ENCODE data around the gene DNPH1.
A peak's percentile ranks its signal among the peaks of the same experiment; 100 is the strongest.

Gene DNPH1

GRCh38 chr6:43263314-43264178, 34.3 kb upstream of the DNPH1 start:
- peak; percentile 85 for DNase-seq (ENCODE audit: low read depth, low spot score)

- no peak for DNase-seq (ENCODE audit: low read depth, low spot score)
Observed at GRCh38 chr6:43262780-43263313, 33.6 kb upstream of the DNPH1 start.

GRCh38 chr6:43262000-43262779, 32.9 kb upstream of the DNPH1 start:
- no peak for DNase-seq (ENCODE audit: low read depth, low spot score)

- no peak for DNase-seq (ENCODE audit: low read depth, low spot score)
Observed at GRCh38 chr6:43261198-43261597, 31.9 kb upstream of the DNPH1 start.

- DNase-seq (ENCODE audit: low read depth, low spot score) = no peak
Observed at GRCh38 chr6:43260791-43261190, 31.5 kb upstream of the DNPH1 start.

GRCh38 chr6:43258807-43259686, 29.8 kb upstream of the DNPH1 start:
- DNase-seq (ENCODE audit: low read depth, low spot score) = no peak

GRCh38 chr6:43258180-43258579, 28.9 kb upstream of the DNPH1 start:
- no peak for DNase-seq (ENCODE audit: low read depth, low spot score)

GRCh38 chr6:43257367-43258145, 28.3 kb upstream of the DNPH1 start:
- no peak for DNase-seq (ENCODE audit: low read depth, low spot score)

GRCh38 chr6:43256670-43257366, 27.5 kb upstream of the DNPH1 start:
- DNase-seq (ENCODE audit: low read depth, low spot score) = no peak

- no peak for DNase-seq (ENCODE audit: low read depth, low spot score)
Observed at GRCh38 chr6:43255408-43256054, 26.2 kb upstream of the DNPH1 start.

- DNase-seq (ENCODE audit: low read depth, low spot score) = no peak
Observed at GRCh38 chr6:43254846-43255245, 25.6 kb upstream of the DNPH1 start.

GRCh38 chr6:43254138-43254817, 25.0 kb upstream of the DNPH1 start:
- no peak for DNase-seq (ENCODE audit: low read depth, low spot score)

GRCh38 chr6:43253401-43253800, 24.1 kb upstream of the DNPH1 start:
- DNase-seq (ENCODE audit: low read depth, low spot score) = no peak

- DNase-seq (ENCODE audit: low read depth, low spot score) = no peak
Observed at GRCh38 chr6:43250992-43251373, 21.7 kb upstream of the DNPH1 start.

GRCh38 chr6:43248791-43249190, 19.5 kb upstream of the DNPH1 start:
- DNase-seq (ENCODE audit: low read depth, low spot score) = no peak

GRCh38 chr6:43248101-43248500, 18.8 kb upstream of the DNPH1 start:
- DNase-seq (ENCODE audit: low read depth, low spot score) = no peak

GRCh38 chr6:43247114-43247999, 18.1 kb upstream of the DNPH1 start:
- peak; percentile 90 for DNase-seq (ENCODE audit: low read depth, low spot score)

All from ELF-1 (cell line).